K562 (cell line): Measurements from ENCODE around the gene AHCYL1. TPM values are rescaled to one million over a fixed set of nuclear protein-coding genes. Genes with fewer than 3 reads are reported as not detected.
A peak's percentile ranks its signal among the peaks of the same experiment; 100 is the strongest.

Experiments
- ARID4B ChIP-seq: sonication (generic); formaldehyde crosslinking; IDR thresholded peaks from 2 replicates; pipeline ENCODE4 v1.8.0; 2022; ENCODE audit warnings: mild to moderate bottlenecking, missing genetic modification reagents
- BCL6 ChIP-seq: fragments of 250-450 bp; sonication (Bioruptor Pico); IDR thresholded peaks from 2 replicates; pipeline ENCODE4 v1.4.0; 2020
- E2F1 ChIP-seq: sonication (generic); formaldehyde crosslinking; IDR thresholded peaks from 2 replicates; pipeline ENCODE4 v1.8.1; 2023; ENCODE audit warnings: mild to moderate bottlenecking, missing genetic modification reagents, moderate library complexity
- L3MBTL2 ChIP-seq: fragments of 450-650 bp; IDR thresholded peaks from 2 replicates; pipeline ENCODE4 v1.6.1; 2016; ENCODE audit warnings: mild to moderate bottlenecking, moderate library complexity
- MGA ChIP-seq: fragments of 450-650 bp; IDR thresholded peaks from 2 replicates; pipeline ENCODE4 v1.6.1; 2016; ENCODE audit warnings: mild to moderate bottlenecking, moderate library complexity
- TBP ChIP-seq: optimal IDR thresholded peaks from 2 replicates; pipeline ENCODE3; 2011; ENCODE audit warnings: low read depth, low read length, improper control_type of control experiment
- YBX1 ChIP-seq: fragments of 450-650 bp; IDR thresholded peaks from 2 replicates; pipeline ENCODE4 v1.7.1; 2016; ENCODE audit warnings: mild to moderate bottlenecking
- ZBTB8A ChIP-seq: fragments of 450-650 bp; IDR thresholded peaks from 2 replicates; pipeline ENCODE4 v1.6.1; 2018; ENCODE audit warnings: mild to moderate bottlenecking, moderate library complexity; ENCODE audit not compliant: partially characterized antibody
- ZBTB9 ChIP-seq: fragments of 450-650 bp; formaldehyde crosslinking; IDR thresholded peaks from 2 replicates; pipeline ENCODE4 v1.4.0; 2020; ENCODE audit warnings: mild to moderate bottlenecking, moderate library complexity
- ZNF239 ChIP-seq: fragments of 250-450 bp; sonication (Bioruptor Pico); IDR thresholded peaks from 2 replicates; pipeline ENCODE4 v1.4.0; 2020; ENCODE audit warnings: mild to moderate bottlenecking
- ZNF717 ChIP-seq: fragments of 250-450 bp; sonication (Bioruptor Pico); IDR thresholded peaks from 2 replicates; pipeline ENCODE4 v1.5.0; 2021
- polyA plus RNA-seq, 8 experiments: library from polyadenylated mRNA; depleted of rRNA in 4 of 8; stranded (reverse) in 5 of 8; unstranded in 3 of 8; fragments of >200 nt; fragmentation: Nextera tagmentation in 2 of 8; fragmentation: Illumina TruSeq in 1 of 8; extraction: Ambion mirVana in 2 of 8; extraction: Trizol in 1 of 8; gene quantifications; 2 replicates each; pipeline versions ENCODE4 v1.2.1 to v1.2.3, GENCODE V29; 2011 to 2014; ENCODE audit warnings: inconsistent platforms in 1 of 8, missing spikeins in 1 of 8
- total RNA-seq, 7 experiments: library from RNA; depleted of rRNA in 6 of 7; stranded (reverse); fragments of >200 nt in 6 of 7; fragmentation: Illumina TruSeq in 2 of 7; extraction: Trizol in 2 of 7; gene quantifications; 2 replicates each; pipeline versions ENCODE4 v1.2.1 to v1.2.3, GENCODE V29; 2011 to 2021; ENCODE audit warnings: low replicate concordance in 1 of 7

The AHCYL1 gene
- total and polyA plus RNA-seq, 9 of the 15 experiments (the other 6 are each of a cell fraction or from before 2014, with no cell fraction given): 27.3 to 118 (median 44.5) TPM

- TF ChIP-seq E2F1 (CRISPR knock-in tag): no peak
- TF ChIP-seq ZNF717: no peak
- no peak for TF ChIP-seq ZBTB9
- no peak for TF ChIP-seq YBX1
- TF ChIP-seq ZNF239 (CRISPR knock-in tag): no peak
- TF ChIP-seq MGA: 0 out of 2 replicates have a peak, but pooled peaks have one; percentile 38
- TF ChIP-seq L3MBTL2: peak; percentile 56; the same call in 1 of the 2 replicates
- no peak for TF ChIP-seq BCL6
- no peak for TF ChIP-seq TBP
- TF ChIP-seq ARID4B (CRISPR knock-in tag): no peak
- TF ChIP-seq ZBTB8A: no peak
These were observed 7.8 kb upstream of the AHCYL1 start (continued) for GRCh38 chr1:109976762-109977161.
